HEK293T (cell line): ENCODE measurements around the gene CHAF1A.

Experiments used
- BHLHE40 ChIP-seq: fragments of 450-650 bp; IDR thresholded peaks from 2 replicates; pipeline ENCODE4 v1.6.1; 2016; ENCODE audit warnings: mild to moderate bottlenecking, moderate library complexity, borderline replicate concordance
- ELF4 ChIP-seq: fragments of 450-650 bp; IDR thresholded peaks from 2 replicates; pipeline ENCODE4 v1.6.1; 2017; ENCODE audit warnings: antibody characterized with exemption
- SP1 ChIP-seq: fragments of 450-650 bp; IDR thresholded peaks from 2 replicates; pipeline ENCODE4 v1.6.1; 2017
- SUZ12 ChIP-seq: fragments of 450-650 bp; IDR thresholded peaks from 2 replicates; pipeline ENCODE4 v1.6.1; 2016; ENCODE audit warnings: mild to moderate bottlenecking
- ZNF384 ChIP-seq: fragments of 450-650 bp; IDR thresholded peaks from 2 replicates; pipeline ENCODE4 v1.6.1; 2016

DNA sequence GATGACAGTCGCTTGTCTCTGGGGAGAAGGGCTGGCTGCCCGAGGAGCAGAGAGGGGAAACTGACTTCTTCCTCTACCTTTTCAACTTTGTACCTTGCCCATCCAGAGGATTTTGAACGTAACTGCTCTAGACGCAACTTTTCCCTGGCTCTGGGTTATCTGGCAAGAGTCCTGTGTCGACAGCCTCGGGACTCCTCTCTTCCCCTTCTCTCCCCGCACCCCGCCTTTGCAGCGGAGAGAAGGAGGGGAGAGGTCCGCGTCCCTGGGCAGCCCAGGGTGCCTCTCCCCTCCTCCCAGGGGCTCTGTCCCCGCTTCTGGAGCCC is 2.7 kb upstream of the CHAF1A start:
- TF ChIP-seq ZNF384 (no peak), ELF4 (no peak), BHLHE40 (no peak), SP1 (no peak), SUZ12 (no peak)
